IPS-15b (cell line): Measurements from ENCODE around the gene PTPRT.

Experiments
- H3K27me3 ChIP-seq: one replicate; pipeline ENCODE4 v1.6.1; 2013; ENCODE audit warnings: low read length; ENCODE audit not compliant: control insufficient read depth, insufficient read depth
- H3K36me3 ChIP-seq: one replicate; pipeline ENCODE4 v1.6.1; 2013; ENCODE audit warnings: low read length; ENCODE audit not compliant: control insufficient read depth, insufficient read depth
- H3K4me1 ChIP-seq: one replicate; pipeline ENCODE4 v1.6.1; 2013; ENCODE audit warnings: mild to moderate bottlenecking, low read length; ENCODE audit not compliant: control insufficient read depth, insufficient read depth
- H3K4me3 ChIP-seq: one replicate; pipeline ENCODE4 v1.5.1; 2013; ENCODE audit warnings: low read depth, low read length
- H3K9ac ChIP-seq: one replicate; pipeline ENCODE4 v1.6.1; 2013; ENCODE audit warnings: low read depth, mild to moderate bottlenecking, low read length
- H3K9me3 ChIP-seq: one replicate; pipeline ENCODE4 v1.6.1; 2013; ENCODE audit warnings: mild to moderate bottlenecking, low read length; ENCODE audit not compliant: control insufficient read depth, insufficient read depth

The PTPRT gene

GRCh38 chr20:42274986-42275385 lies 914.7 kb downstream of the PTPRT start:
- H3K27me3 ChIP-seq: no peaks in the 10 kb centered on the region
- no peak overlapping the region for H3K9ac ChIP-seq
- H3K4me1 ChIP-seq: no peaks in the 10 kb centered on the region
- no peaks in the 10 kb centered on the region for H3K36me3 ChIP-seq
- no peaks in the 10 kb centered on the region for H3K9me3 ChIP-seq
- no peak overlapping the region for H3K4me3 ChIP-seq

- Histone ChIP-seq H3K36me3 (no peaks in the 10 kb centered on the region), H3K27me3 (no peaks in the 10 kb centered on the region), H3K9me3 (no peaks in the 10 kb centered on the region), H3K4me3 (no peak overlapping the region), H3K9ac (no peak overlapping the region), H3K4me1 (no peaks in the 10 kb centered on the region)
Observed at GRCh38 chr20:42272516-42272915, 917.2 kb downstream of the PTPRT start.

DNA sequence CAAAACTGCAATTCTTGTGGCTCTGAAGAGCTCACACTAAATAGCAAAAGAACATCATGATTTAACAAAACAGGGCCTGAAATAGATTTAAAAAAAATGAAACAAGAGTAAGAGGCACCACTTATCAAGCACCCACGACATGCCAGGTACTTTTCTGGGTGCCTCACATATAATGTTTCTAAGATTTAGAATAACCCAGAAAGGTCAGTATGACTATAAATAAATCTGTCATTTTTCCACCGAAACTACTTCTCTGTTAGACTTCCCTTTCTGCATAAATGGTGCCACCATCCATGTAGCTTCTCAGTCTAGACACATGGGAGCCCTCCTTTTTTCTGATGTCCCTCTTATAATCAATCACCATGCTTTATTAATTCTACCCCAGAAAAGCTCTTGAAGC lies 919.2 kb downstream of the PTPRT start:
- H3K4me1 ChIP-seq: no peaks in the 10 kb centered on the region
- no peaks in the 10 kb centered on the region for H3K9me3 ChIP-seq
- H3K27me3 ChIP-seq: no peaks in the 10 kb centered on the region
- no peaks in the 10 kb centered on the region for H3K36me3 ChIP-seq
- no peak overlapping the region for H3K9ac ChIP-seq
- H3K4me3 ChIP-seq: no peak overlapping the region

GRCh38 chr20:42267793-42268384 lies 921.8 kb downstream of the PTPRT start:
- Histone ChIP-seq H3K36me3 (no peaks in the 10 kb centered on the region), H3K27me3 (no peaks in the 10 kb centered on the region), H3K9me3 (no peaks in the 10 kb centered on the region), H3K9ac (no peak overlapping the region), H3K4me3 (no peak overlapping the region), H3K4me1 (no peaks in the 10 kb centered on the region)

DNA sequence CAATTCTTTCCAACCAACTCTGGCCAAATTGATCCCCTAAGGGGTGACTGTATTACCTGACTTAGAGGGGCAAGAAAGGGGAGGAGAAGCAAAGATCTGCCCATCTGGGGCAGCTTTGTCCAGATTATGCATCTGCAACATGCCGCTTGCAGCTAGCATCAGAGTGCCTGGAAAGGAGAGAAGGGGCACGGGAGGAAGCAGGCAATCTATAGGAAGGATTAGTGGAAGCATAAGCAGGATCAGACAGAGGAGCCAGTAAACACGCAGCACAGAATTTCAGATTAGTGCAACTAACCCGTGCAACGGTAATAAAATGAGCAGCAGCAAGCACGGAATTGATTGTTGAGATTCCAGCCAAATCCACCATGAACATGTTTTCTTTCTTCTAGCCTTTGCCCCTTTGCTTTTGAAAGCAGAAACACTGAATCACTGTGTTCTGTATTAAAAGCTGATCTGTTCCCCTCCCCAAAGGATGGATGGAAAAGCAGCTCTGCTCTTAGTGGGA lies 927.9 kb downstream of the PTPRT start:
- H3K27me3 ChIP-seq: no peaks in the 10 kb centered on the region
- H3K4me1 ChIP-seq: no peaks in the 10 kb centered on the region
- H3K4me3 ChIP-seq: no peak overlapping the region
- H3K9me3 ChIP-seq: no peaks in the 10 kb centered on the region
- H3K9ac ChIP-seq: no peak overlapping the region
- no peaks in the 10 kb centered on the region for H3K36me3 ChIP-seq

DNA sequence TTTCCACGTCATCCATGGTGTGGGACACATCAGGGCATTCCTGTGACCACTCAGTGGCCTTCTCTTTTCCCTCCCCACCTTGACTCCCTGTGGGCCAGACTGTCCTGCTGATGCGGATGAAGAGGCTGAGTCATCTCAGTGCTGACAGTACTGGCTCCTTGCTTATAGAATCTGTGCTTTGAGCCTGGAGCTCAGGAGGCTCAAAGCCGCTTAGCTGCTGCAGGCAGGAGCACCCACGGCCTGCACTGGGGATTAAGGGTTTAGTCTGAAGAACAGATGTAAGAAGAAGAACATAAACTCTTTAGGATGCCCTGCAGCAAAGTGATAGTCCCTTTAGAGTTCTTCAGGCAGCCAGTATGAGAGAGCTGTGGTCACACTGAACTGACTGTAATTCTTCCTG lies 929.5 kb downstream of the PTPRT start:
- H3K9me3 ChIP-seq: no peaks in the 10 kb centered on the region
- no peak overlapping the region for H3K9ac ChIP-seq
- no peaks in the 10 kb centered on the region for H3K27me3 ChIP-seq
- no peaks in the 10 kb centered on the region for H3K36me3 ChIP-seq
- no peak overlapping the region for H3K4me3 ChIP-seq
- no peaks in the 10 kb centered on the region for H3K4me1 ChIP-seq

DNA sequence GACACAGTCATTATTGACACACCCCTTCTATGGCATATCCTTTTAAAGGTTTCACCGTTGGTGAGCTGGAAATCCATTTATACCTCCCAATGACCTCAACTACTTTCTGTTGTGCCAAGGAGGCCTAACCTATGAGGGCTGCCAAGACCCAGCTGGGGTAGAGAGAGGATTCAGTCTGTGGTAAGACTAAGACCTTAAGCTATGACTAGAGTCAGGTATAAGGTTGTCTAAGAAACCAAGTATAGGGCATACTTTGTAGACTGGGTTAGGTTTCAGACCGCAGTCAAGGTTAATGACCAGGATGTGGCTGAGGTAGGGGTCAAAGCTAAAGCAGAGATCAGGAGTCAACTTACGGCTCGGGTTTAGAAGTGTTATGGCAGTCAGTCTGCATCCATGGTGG lies 930.3 kb downstream of the PTPRT start:
- no peaks in the 10 kb centered on the region for H3K9me3 ChIP-seq
- H3K36me3 ChIP-seq: no peaks in the 10 kb centered on the region
- H3K9ac ChIP-seq: no peak overlapping the region
- no peaks in the 10 kb centered on the region for H3K4me1 ChIP-seq
- no peaks in the 10 kb centered on the region for H3K27me3 ChIP-seq
- H3K4me3 ChIP-seq: no peak overlapping the region

GRCh38 chr20:42258564-42259302 lies 931.0 kb downstream of the PTPRT start:
- Histone ChIP-seq H3K36me3 (no peaks in the 10 kb centered on the region), H3K4me1 (no peaks in the 10 kb centered on the region), H3K27me3 (no peaks in the 10 kb centered on the region), H3K4me3 (no peak overlapping the region), H3K9ac (no peak overlapping the region), H3K9me3 (no peaks in the 10 kb centered on the region)

GRCh38 chr20:42255821-42256220 lies 933.9 kb downstream of the PTPRT start:
- Histone ChIP-seq H3K9me3 (no peaks in the 10 kb centered on the region), H3K9ac (no peak overlapping the region), H3K4me3 (no peak overlapping the region), H3K4me1 (no peaks in the 10 kb centered on the region), H3K27me3 (no peaks in the 10 kb centered on the region), H3K36me3 (no peaks in the 10 kb centered on the region)

GRCh38 chr20:42254673-42255072 lies 935.0 kb downstream of the PTPRT start:
- no peaks in the 10 kb centered on the region for H3K9me3 ChIP-seq
- H3K4me3 ChIP-seq: no peak overlapping the region
- no peaks in the 10 kb centered on the region for H3K27me3 ChIP-seq
- no peaks in the 10 kb centered on the region for H3K36me3 ChIP-seq
- no peak overlapping the region for H3K9ac ChIP-seq
- no peaks in the 10 kb centered on the region for H3K4me1 ChIP-seq

DNA sequence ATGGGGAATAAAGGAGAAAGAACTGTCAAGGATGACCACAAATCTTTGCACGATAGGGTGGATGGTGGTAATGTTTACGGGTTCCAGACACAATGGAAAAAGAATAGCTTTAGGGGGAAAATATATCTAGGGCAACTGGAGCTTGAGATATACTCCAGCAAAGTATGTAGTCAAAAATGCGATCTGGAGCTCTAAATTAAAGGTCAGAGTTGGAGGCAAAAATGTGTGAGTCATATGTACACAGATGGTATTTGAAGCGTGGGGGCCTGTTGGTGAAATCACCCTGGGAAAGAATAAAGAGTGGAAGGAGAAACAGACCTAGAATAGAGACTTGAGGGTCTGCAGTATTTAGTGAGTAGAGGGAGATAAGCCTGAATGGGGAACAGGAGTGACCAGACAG lies 937.6 kb downstream of the PTPRT start:
- Histone ChIP-seq H3K4me1 (no peaks in the 10 kb centered on the region), H3K9ac (no peak overlapping the region), H3K4me3 (no peak overlapping the region), H3K36me3 (no peaks in the 10 kb centered on the region), H3K9me3 (no peaks in the 10 kb centered on the region), H3K27me3 (no peaks in the 10 kb centered on the region)

DNA sequence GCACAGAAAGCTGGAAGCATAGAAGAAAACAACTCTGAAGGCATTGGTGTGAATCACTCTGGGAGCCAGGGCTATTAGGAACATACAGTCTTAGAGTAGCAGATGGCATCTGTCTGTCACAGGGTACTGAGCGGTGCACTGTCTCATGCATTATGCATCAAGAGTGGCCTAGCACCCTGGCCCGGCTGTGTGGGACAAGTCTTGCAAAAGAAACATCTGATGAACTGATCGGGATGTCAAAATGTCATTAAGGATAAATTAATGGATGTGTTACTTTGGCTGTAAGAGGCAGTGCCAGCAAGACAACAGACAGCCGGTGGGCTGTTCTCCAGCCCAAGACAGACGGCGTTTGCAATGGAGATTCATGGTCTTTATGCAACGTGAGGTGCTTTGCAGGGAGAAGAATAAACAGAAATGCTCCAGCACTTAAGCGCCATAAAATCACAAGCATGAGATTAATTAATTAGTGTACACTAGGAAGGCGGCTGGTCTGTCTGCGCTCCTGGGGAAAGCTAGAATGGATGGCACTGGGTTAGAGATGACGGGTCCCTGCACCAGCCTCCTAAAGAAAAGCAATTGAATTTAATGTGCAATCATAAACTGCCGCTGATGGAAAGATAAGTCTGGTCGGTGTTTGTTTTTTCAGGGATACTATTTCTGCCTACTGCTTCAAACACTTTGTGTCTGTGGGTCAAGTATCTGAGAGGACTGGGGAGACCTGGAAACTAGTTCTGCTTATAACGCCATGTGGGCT lies 970.9 kb downstream of the PTPRT start:
- H3K4me1 ChIP-seq: no peaks in the 10 kb centered on the region
- no peak overlapping the region for H3K4me3 ChIP-seq
- H3K36me3 ChIP-seq: no peaks in the 10 kb centered on the region
- H3K27me3 ChIP-seq: no peaks in the 10 kb centered on the region
- H3K9me3 ChIP-seq: no peaks in the 10 kb centered on the region
- H3K9ac ChIP-seq: no peak overlapping the region
